Nucleus accumbens (tissue), 56 donors: ENCODE measurements around the gene FN3KRP.
"Not testable (repeated sequence)": the region's sequence is repeated elsewhere in the genome, so short reads cannot be mapped to it uniquely, and the experiment has no call there.

Experiments
- DNase-seq, 56 donors: peaks; one replicate each; lab custom pipeline; 2025; lab: John Stamatoyannopoulos, UW

Gene FN3KRP

GRCh38 chr17:82736511-82737185 lies 20.1 kb downstream of the FN3KRP start:
- DNase-seq: peak in 3 of 56 donors; percentile 3 to 35 (median 5)

DNA sequence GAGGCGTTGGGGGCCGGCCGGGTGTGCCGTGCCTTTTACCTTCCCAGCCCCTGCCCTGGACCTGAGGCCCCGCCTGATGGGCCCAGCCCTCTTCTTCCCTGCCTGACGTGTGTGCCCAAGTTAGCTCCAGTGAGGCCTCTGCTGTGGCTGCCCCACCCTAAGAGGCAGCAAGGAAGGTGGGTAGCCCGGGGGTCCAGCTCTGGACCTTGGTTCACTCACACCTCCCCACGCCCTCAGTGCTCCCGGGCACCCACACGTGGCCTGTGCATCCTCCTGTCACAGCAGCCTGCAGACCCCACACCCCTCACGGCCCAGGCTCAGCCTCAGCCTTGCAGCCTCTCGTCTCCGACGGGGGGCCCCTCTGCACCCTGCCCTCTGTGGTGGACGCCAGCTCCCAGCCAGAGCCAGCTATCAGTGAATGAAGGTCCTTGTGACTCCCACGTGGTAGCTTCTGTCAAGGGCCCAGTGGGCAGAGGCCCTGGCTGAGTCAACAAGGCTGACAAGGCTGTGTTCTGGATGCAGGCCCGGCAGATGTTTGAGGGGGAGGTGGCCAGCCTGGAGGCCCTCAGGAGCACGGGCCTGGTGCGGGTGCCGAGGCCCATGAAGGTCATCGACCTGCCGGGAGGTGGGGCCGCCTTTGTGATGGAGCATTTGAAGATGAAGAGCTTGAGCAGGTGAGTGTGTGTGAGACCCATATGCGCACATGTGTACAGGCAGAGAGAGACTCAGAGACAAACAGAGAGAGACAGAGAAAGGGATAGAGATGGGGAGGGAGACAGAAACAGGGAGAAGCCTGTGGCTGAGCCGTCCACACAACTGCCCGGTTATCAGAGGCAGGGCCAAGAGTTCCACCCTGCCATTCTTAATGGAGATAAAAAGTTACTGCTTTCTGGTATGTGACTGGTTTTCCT lies 21.7 kb downstream of the FN3KRP start:
- peak; percentile 24 to 98 (median 93) for DNase-seq

GRCh38 chr17:82740906-82741759 lies 24.6 kb downstream of the FN3KRP start:
- DNase-seq: no peak

DNA sequence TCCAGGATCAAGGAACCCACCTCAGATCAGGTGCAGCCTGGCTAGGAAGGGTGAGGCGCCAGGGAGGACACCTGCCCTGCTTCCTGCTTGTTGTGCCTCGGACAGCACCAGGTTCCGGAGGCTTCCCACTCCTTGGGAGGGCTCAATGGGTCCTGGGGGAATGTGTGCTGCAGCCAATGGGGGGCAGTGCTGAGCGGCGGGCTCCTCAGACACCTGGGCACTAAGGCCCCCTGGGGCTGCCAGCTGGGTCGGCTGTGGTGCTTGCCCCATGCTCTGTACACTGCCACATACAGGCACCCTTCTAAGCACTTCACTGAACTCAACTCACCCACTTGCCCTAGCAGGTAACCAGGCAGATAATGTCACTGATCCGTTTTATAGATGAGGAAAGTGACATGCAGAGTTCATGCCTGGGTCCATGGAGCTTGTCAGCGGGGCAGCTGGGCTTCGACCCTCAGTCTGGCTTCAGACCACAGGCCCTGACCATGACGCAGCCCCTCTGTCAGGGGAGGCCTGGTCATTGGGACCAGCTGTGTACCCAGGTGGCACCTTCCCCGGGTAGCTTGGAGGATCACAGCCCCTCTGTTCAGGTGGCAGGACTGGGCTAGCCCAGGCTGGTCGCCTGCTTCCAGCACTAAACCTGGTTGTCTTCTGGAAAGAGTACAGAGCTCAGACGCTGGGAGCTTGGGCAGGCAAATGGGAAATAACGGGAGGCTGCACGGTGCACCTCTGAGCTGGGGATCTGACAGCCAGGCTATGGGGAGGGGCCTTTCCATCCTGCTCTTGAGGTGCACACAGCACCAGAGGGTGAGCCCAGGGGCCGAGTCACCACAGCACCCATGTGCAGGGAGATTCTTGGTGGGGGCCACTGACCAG lies 27.1 kb downstream of the FN3KRP start:
- no peak for DNase-seq

DNA sequence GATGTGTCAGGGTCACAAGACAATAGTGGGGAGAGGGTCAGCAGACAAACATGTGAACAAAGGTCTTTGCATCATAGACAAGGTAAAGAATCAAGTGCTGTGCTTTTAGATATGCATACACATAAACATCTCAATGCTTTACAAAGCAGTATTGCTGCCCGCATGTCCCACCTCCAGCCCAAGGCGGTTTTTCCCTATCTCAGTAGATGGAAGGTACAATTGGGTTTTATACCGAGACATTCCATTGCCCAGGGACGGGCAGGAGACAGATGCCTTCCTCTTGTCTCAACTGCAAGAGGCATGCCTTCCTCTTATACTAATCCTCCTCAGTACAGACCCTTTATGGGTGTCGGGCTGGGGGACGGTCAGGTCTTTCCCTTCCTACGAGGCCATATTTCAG lies 28.2 kb downstream of the FN3KRP start:
- not testable (repeated sequence) for DNase-seq

- DNase-seq: no peak
Observed at GRCh38 chr17:82745524-82745923, 29.0 kb downstream of the FN3KRP start.

DNA sequence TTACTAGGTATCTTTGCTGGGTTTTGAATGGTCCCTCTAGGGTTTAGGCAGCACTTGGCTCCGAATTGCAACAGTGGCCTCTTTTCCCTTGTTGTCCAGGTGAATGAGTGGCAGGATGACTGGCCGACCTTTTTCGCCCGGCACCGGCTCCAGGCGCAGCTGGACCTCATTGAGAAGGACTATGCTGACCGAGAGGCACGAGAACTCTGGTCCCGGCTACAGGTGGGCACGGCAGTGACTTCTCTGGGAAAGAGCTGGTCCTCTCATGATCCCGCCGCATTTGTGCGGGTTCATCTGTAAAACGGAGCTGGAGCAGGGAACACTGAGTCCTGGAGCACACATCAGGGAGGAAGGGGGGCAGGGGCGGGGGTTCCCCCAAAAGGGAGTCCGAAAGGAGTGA lies 32.2 kb downstream of the FN3KRP start:
- no peak for DNase-seq

GRCh38 chr17:82750241-82750908 lies 33.9 kb downstream of the FN3KRP start:
- peak in 3 of 56 donors; percentile 12 to 25 (median 13) for DNase-seq

GRCh38 chr17:82751171-82751570 lies 34.7 kb downstream of the FN3KRP start:
- DNase-seq: peak in 1 of 56 donors; percentile 71

- DNase-seq: peak in 55 of 56 donors; percentile 59 to 96 (median 88)
Observed at GRCh38 chr17:82751571-82752370, 35.3 kb downstream of the FN3KRP start, which contains the start of gene TBCD. TSS of gene TBCD (plus strand) at chr17:82752065. CDS start at chr17:82752194, 129 bp downstream.

DNA sequence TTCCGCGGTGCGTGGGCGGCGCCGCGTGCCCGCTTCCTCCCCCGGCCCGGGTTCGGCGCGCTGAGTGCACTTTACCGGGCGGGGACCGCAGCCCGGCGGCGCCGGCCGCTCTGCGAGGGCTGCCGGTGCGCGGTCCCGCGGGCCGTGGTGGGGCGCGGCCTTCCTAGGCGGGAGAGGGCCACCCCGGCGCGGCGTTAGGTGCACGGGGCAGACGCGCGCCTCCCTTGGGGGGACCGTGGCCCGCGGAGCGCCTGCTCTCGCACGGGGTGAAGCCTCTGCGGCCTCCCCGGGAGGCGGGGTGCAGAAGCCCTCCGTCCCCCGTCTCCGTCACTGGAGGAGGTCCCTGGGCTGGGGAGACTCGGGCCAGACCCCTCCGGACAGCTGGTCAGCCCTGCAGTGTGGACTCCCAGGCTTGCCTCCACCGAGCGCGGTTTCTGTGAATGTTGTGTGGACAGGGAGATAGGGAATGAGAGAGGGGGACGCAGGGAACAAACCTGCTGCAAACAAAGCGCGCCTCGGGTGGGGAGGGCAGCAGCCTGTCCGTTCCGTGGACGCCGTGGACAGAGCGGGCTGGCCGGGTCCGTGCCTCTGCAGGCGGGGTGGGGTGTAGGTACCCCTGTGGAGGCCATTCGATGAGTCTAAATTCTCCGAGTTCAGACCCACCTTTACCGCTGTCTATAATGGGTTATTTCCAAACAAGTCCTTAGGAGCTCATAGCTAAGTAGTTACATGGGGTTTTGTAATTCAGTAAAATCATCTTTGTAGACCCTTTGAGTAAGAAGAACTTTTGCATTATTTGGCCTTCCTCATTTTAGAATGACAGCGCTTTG lies 36.1 kb downstream of the FN3KRP start:
- peak in 4 of 56 donors; percentile 35 to 44 (median 42) for DNase-seq

- no peak for DNase-seq
Observed at GRCh38 chr17:82753201-82753464, 36.6 kb downstream of the FN3KRP start.

DNA sequence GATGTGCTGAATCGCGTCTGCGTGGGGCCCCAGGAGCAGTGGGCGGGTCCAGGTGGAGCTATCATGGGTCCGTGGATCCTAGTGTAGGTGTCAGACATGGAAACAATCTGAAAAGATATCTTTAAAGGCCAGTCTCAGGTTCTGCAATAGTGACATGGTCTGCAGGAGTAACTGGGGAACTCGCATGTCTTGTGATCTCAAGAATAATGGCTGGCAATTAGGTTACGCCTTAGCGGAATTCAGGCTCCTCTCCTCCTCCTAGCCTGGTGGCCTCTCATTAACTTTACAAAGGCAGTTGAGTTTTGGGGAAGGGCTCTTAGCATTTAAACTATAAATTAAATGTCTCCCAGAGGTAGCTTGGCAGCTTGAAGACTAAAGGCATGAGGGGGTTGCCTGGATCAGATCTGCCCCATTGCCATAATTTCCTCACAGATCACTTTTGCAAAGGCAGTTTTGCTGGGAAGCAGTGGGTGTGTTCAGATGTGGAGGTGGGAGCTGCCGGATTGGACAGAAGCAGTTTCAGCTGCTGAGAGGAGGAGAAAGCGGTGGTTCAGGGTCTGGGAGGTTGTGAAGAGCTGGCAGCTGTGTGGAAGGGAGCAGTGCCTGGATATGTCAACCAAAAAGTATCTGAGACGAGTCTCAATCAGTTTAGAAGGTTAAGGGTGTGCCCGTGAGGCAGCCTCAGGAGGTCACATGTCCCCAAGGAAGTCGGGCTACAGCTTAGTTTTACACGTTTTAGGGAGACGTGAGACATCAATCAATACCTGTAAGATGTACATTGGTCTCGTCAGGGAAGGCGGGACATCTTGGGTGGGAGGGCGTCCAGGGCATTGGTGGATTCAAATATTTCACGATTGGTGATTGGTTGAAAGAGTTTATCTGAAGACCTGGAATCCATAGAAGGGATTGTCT lies 38.0 kb downstream of the FN3KRP start:
- DNase-seq: peak in 34 of 56 donors; percentile 20 to 89 (median 56)

DNA sequence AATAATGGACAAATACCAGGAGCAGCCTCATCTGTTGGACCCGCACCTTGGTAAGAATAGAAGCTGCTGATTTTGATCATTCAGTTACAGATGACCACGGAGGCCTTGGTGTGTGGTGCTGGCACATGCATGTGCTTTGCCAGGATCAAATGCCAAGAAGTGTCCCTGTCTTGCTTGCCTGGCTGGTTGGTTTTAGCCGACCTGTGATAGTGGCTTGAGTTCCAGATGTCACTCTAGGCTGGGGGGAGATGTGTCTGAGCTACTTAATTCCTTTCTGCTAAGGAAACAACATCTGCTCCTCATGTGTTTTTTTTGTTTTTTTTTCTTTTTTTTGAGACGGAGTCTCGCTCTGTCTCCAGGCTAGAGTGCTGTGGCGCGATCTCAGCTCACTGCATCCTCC lies 39.7 kb downstream of the FN3KRP start:
- no peak for DNase-seq

DNA sequence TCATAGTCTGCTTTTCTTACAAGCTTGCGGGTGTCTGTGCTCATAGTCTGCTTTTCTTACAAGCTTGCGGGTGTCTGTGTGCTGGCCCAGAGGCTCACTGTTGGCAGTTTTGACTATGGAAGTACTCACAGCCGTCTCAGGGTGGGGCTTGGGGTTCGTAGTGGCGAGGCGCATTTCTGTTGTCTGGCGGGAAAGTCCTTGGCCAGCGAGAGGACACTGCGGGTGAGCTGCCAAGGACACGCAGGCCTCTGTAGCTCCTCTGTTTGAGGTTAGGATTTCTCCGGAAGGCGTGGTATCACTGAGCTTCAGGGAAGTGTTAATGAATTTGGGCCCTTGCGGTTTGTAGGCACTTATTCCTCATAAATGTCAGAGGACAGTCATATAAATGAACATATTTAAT lies 48.9 kb downstream of the FN3KRP start:
- peak in 5 of 56 donors; percentile 6 to 37 (median 26) for DNase-seq

GRCh38 chr17:82767041-82767754 lies 50.7 kb downstream of the FN3KRP start:
- DNase-seq: peak in 44 of 56 donors; percentile 6 to 73 (median 38)
